GM13977 (cell line): ENCODE data around the gene TMEM190.
A peak's percentile ranks its signal among the peaks of the same experiment; 100 is the strongest.
"Not testable (repeated sequence)": the region's sequence is repeated elsewhere in the genome, so short reads cannot be mapped to it uniquely, and the experiment has no call there.

ENCODE experiments used
- DNase-seq: peaks from one replicate; pipeline ENCODE4 v3.0.0; 2012; ENCODE audit warnings: low spot score
- CTCF ChIP-seq: IDR thresholded peaks from 2 replicates; pipeline ENCODE4 v1.5.1; 2012; ENCODE audit warnings: mild to moderate bottlenecking, control low read depth; ENCODE audit not compliant: insufficient read depth; ENCODE audit errors: extremely low read depth, missing control alignments
- in situ Hi-C: fragments of 300-500 bp; cut with MboI; formaldehyde crosslinking; loops from one replicate; pipeline ENCODE4 v1.12.0; 2022; ENCODE audit warnings: low sequenced_read_pairs, low pct_unique_long_range_greater_than_20kb, mixed read lengths, inconsistent platforms; ENCODE audit not compliant: unreplicated experiment

TMEM190 gene

GRCh38 chr19:55398200-55398925 is 21.7 kb downstream of the TMEM190 start:
- DNase-seq: peak; percentile 68
- TF ChIP-seq CTCF: no peak
- in situ Hi-C loops: no loop called here

GRCh38 chr19:55400281-55401087 is 23.9 kb downstream of the TMEM190 start:
- DNase-seq: peak; percentile 22
- no peak for TF ChIP-seq CTCF
- in situ Hi-C loops: no loop called here

GRCh38 chr19:55401390-55401789 is 24.8 kb downstream of the TMEM190 start:
- in situ Hi-C loops, DNase-seq: not testable (repeated sequence)

- DNase-seq: peak; percentile 21
These were observed 25.9 kb downstream of the TMEM190 start for GRCh38 chr19:55402509-55402908.

GRCh38 chr19:55405638-55406037 is 29.0 kb downstream of the TMEM190 start:
- in situ Hi-C loops: no loop called here

More at GRCh38 chr19:55402509-55402908, 25.9 kb downstream of the TMEM190 start:
- no peak for TF ChIP-seq CTCF
- in situ Hi-C loops: no loop called here

GRCh38 chr19:55406091-55406825 is 29.6 kb downstream of the TMEM190 start:
- TF ChIP-seq CTCF: no peak
- DNase-seq: no peak
- in situ Hi-C loops: no loop called here

More at GRCh38 chr19:55405638-55406037, 29.0 kb downstream of the TMEM190 start:
- DNase-seq: no peak
- TF ChIP-seq CTCF: no peak
